ENCODE data around the gene LCE1A. TPM values are rescaled to one million over a fixed set of nuclear protein-coding genes. Genes with fewer than 3 reads are reported as not detected.

LCE1A gene
- not detected in 2 replicates for total RNA-seq

GRCh38 chr1:152827173-152827572 is at the start of gene LCE1A:
LCE1A (plus strand) TSS chr1:152827473; CDS start chr1:152827473, 0 bp downstream.

GRCh38 chr1:152786077-152786476 is 41.2 kb upstream of the LCE1A start, which contains the start of gene LCE1E:
LCE1E (plus strand) TSS chr1:152786257; CDS start chr1:152787300, 1,043 bp downstream.

GRCh38 chr1:152796421-152796820 is 30.9 kb upstream of the LCE1A start, which contains the start of gene LCE1D:
LCE1D (plus strand) TSS chr1:152796721; CDS start chr1:152797795, 1,074 bp downstream.

GRCh38 chr1:152806576-152806975 is 20.7 kb upstream of the LCE1A start, which contains the start of gene LCE1C:
LCE1C (minus strand) TSS chr1:152806651; CDS start chr1:152805478, 1,173 bp downstream.

GRCh38 chr1:152811671-152812070 is 15.6 kb upstream of the LCE1A start, which contains the start of gene LCE1B:
LCE1B (plus strand) TSS chr1:152811971; CDS start chr1:152812447, 476 bp downstream.

GRCh38 chr1:152842556-152842955 is 15.3 kb downstream of the LCE1A start, which contains the start of gene LCE6A:
LCE6A (plus strand) TSS chr1:152842856; CDS start chr1:152843521, 665 bp downstream.

GRCh38 chr1:152859696-152860095 is 32.4 kb downstream of the LCE1A start, which contains the start of gene LCE7A:
LCE7A (plus strand) TSS chr1:152859996; CDS start chr1:152860698, 702 bp downstream.

Other genes with a start within 250 kb of the LCE1A start
- gene LCE3D, start 247.0 kb upstream of the LCE1A start, total RNA-seq: not detected in 2 replicates
- gene LCE3C, start 227.2 kb upstream of the LCE1A start, total RNA-seq: not detected in 2 replicates
- gene LCE3B, start 213.7 kb upstream of the LCE1A start, total RNA-seq: not detected in 2 replicates
- not detected in 2 replicates for gene LCE3A, start 204.4 kb upstream of the LCE1A start, total RNA-seq
- gene LCE2D, start 164.1 kb upstream of the LCE1A start, total RNA-seq: not detected in 2 replicates
- gene LCE2C, start 152.2 kb upstream of the LCE1A start, total RNA-seq: not detected in 2 replicates
- not detected in 2 replicates for gene LCE2B, start 141.3 kb upstream of the LCE1A start, total RNA-seq
- 0.79 TPM in 1 of 2 replicates, not detected in the other for gene LCE2A, start 129.1 kb upstream of the LCE1A start, total RNA-seq
- gene LCE4A, start 119.3 kb upstream of the LCE1A start, total RNA-seq: not detected in 2 replicates
- gene KPRP, start 69.4 kb upstream of the LCE1A start, total RNA-seq: not detected in 2 replicates
- gene LCE1F, start 52.3 kb upstream of the LCE1A start, total RNA-seq: not detected in 2 replicates
- gene LCE1E, start 41.2 kb upstream of the LCE1A start, total RNA-seq: not detected in 2 replicates
- gene LCE1D, start 30.8 kb upstream of the LCE1A start, total RNA-seq: not detected in 2 replicates
- not detected in 2 replicates for gene LCE1C, start 20.8 kb upstream of the LCE1A start, total RNA-seq
- not detected in 2 replicates for gene LCE1B, start 15.5 kb upstream of the LCE1A start, total RNA-seq
- gene LCE6A, start 15.4 kb downstream of the LCE1A start, total RNA-seq: not detected in 2 replicates
- not detected in 2 replicates for gene LCE7A, start 32.5 kb downstream of the LCE1A start, total RNA-seq
- gene SMCP, start 50.8 kb downstream of the LCE1A start, total RNA-seq: not detected in 2 replicates
- 0.54 and 0.79 TPM in 2 replicates for gene IVL, start 81.1 kb downstream of the LCE1A start, total RNA-seq
- gene SPRR5, start 119.7 kb downstream of the LCE1A start, total RNA-seq: not detected in 2 replicates
- not detected in 2 replicates for gene SPRR4, start 143.2 kb downstream of the LCE1A start, total RNA-seq
- gene SPRR1A, start 156.6 kb downstream of the LCE1A start, total RNA-seq: not detected in 2 replicates
- gene SPRR3, start 174.3 kb downstream of the LCE1A start, total RNA-seq: 1.2 and 1.6 TPM in 2 replicates
- gene SPRR1B, start 203.7 kb downstream of the LCE1A start, total RNA-seq: not detected in 2 replicates
- not detected in 2 replicates for gene SPRR2D, start 213.6 kb downstream of the LCE1A start, total RNA-seq
- gene SPRR2A, start 230.0 kb downstream of the LCE1A start, total RNA-seq: not detected in 2 replicates
- gene SPRR2B, start 244.1 kb downstream of the LCE1A start, total RNA-seq: not detected in 2 replicates